Skeletal muscle satellite cell (primary cell): ENCODE results near the gene LEMD2.

Experiments used
- H3K27me3 ChIP-seq: 2 replicates; pipeline ENCODE4 v1.7.0; 2013; ENCODE audit warnings: low read length; ENCODE audit not compliant: control insufficient read depth, insufficient read depth
- H3K36me3 ChIP-seq: 2 replicates; pipeline ENCODE4 v1.7.0; 2013; ENCODE audit warnings: mild to moderate bottlenecking, control low read depth, low read length; ENCODE audit not compliant: insufficient read depth
- H3K4me1 ChIP-seq: 2 replicates; pipeline ENCODE4 v1.7.0; 2013; ENCODE audit warnings: low read length; ENCODE audit not compliant: control insufficient read depth, insufficient read depth
- H3K4me2 ChIP-seq: 2 replicates; pipeline ENCODE4 v1.7.0; 2013; ENCODE audit warnings: mild to moderate bottlenecking, low read length
- H3K4me3 ChIP-seq: 2 replicates; pipeline ENCODE4 v1.7.0; 2013; ENCODE audit warnings: low read length
- H3K9ac ChIP-seq: 2 replicates; pipeline ENCODE4 v1.7.0; 2013; ENCODE audit warnings: mild to moderate bottlenecking, low read depth, low read length, moderate library complexity
- H3K9me3 ChIP-seq: replicated peaks from 2 replicates; pipeline ENCODE4 v1.7.0; 2013; ENCODE audit warnings: mild to moderate bottlenecking, control low read depth, low read length

LEMD2 gene

GRCh38 chr6:33738153-33738552 is 50.8 kb downstream of the LEMD2 start:
- peaks cover 29% of the 10 kb centered on the region for H3K4me1 ChIP-seq
- no peak overlapping the region for H3K4me3 ChIP-seq
- H3K4me2 ChIP-seq = no peak overlapping the region
- H3K36me3 ChIP-seq = peaks cover 64% of the 10 kb centered on the region
- no peaks in the 10 kb centered on the region for H3K9me3 ChIP-seq
- H3K9ac ChIP-seq = no peak overlapping the region
- no peaks in the 10 kb centered on the region for H3K27me3 ChIP-seq

DNA sequence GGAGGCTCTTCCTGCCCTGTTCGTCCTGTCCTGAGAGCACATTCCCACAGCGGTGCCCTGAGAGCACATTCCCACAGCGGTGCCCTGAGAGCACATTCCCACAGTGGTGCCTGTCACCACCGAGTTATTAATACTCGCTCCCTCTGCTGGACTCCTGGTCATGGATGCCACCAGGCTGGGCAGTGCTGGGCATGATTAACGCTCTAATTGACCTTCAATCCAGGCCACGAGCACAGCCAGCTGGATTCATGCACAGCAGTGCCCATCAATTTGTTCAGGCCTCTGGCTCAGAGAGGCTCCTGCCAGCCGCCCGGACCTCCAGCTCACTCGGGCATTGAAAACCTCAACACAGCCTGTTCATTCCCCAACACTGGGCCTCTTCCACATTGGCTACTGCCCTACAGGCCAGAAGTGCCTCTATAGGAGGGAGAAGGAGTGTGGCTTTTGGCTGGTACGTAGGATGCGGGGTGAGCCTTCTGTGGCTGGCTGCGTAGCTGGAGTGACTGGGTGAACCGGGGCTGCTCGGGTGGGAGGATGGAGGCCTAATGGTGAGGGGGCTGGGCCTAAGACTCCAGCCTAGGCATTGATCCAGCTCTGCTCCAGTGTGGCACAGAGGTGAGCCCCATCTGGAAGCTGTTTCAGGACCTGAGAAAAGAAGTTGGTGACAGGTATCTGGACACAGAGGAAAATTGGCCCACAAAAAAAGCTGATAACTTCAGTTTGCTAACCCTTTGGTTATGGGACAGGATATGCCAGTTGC is 51.5 kb downstream of the LEMD2 start:
- H3K36me3 ChIP-seq = peaks cover 67% of the 10 kb centered on the region
- peaks cover 27% of the 10 kb centered on the region for H3K4me1 ChIP-seq
- H3K27me3 ChIP-seq = no peaks in the 10 kb centered on the region
- no peak overlapping the region for H3K4me2 ChIP-seq
- H3K4me3 ChIP-seq = no peak overlapping the region
- peak overlapping the region; percentile 1 for H3K9ac ChIP-seq
- no peaks in the 10 kb centered on the region for H3K9me3 ChIP-seq

DNA sequence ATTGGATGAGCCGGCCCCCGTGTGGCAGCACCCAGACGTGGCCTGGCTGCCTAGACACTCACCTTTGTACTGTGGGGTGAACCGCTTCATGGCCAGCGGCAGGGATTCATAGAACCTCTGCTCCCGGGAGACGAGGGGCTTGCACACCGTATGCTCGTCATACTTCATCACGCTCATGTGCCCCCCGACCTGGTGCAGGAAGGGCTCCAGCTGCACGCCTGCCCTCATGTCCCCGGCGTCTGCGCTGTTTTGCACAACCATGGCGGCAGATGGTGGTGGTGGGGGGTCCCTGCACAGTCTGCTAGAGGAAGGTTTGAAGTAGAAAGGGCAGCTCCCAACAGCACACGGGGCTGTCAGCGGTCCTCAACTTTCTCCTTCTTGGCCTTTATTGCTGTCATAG is 53.7 kb downstream of the LEMD2 start:
- Histone ChIP-seq H3K4me2 (no peak overlapping the region), H3K4me3 (no peak overlapping the region), H3K36me3 (peaks cover 75% of the 10 kb centered on the region), H3K27me3 (no peaks in the 10 kb centered on the region), H3K9ac (no peak overlapping the region), H3K4me1 (peaks cover 11% of the 10 kb centered on the region), H3K9me3 (no peaks in the 10 kb centered on the region)

- no peak overlapping the region for H3K9ac ChIP-seq
- no peak overlapping the region for H3K4me2 ChIP-seq
- H3K4me1 ChIP-seq = peaks cover 7% of the 10 kb centered on the region
- no peaks in the 10 kb centered on the region for H3K9me3 ChIP-seq
- peaks cover 65% of the 10 kb centered on the region for H3K36me3 ChIP-seq
- H3K4me3 ChIP-seq = no peak overlapping the region
- no peaks in the 10 kb centered on the region for H3K27me3 ChIP-seq
Observed at GRCh38 chr6:33733709-33734007, 55.3 kb downstream of the LEMD2 start.

DNA sequence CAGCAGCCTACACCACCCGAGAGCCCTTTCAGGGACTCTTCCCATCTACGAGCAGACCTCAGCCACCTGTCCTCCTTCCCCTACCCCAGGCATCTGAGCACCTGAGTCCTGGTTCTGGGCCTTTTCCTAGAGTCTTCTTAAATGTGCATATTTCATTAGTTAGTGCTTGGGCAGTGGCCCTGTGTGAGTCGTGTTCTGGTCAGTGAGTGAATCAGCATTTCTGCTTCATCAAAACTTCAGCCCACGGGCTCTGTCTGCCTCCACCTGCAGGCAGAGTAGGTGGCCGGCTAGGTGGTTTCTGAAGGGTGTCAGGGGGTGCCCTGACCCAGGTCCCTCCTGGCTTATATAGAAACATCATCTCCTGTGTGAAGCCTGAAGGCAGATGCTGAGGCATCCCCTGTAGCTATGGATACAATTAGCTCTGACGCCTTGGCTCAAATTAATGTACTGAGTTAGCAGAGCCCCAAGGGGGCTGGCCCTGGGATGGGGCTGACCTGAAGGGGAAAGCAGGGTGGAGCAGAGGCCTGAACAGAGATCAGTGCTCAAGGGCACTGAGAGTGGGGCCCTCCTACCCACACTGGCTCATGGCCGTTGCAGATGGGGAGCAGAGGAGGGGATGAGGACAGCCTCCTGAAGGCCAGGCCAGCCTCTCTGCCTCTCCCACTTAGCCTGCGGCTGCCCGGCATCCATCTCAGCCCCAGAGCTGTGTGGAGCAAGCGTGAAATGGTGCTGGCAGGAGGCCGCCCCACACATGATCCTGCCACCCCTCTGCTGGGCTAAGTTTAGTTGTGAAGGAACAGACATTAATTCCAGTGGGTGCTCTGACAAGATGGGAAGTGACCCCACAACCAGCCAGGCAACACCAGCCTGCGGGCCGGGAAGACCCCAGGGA is 55.9 kb downstream of the LEMD2 start:
- H3K9ac ChIP-seq = no peak overlapping the region
- peaks cover 7% of the 10 kb centered on the region for H3K4me1 ChIP-seq
- no peaks in the 10 kb centered on the region for H3K9me3 ChIP-seq
- no peak overlapping the region for H3K4me2 ChIP-seq
- H3K4me3 ChIP-seq = no peak overlapping the region
- H3K36me3 ChIP-seq = peaks cover 64% of the 10 kb centered on the region
- H3K27me3 ChIP-seq = no peaks in the 10 kb centered on the region

DNA sequence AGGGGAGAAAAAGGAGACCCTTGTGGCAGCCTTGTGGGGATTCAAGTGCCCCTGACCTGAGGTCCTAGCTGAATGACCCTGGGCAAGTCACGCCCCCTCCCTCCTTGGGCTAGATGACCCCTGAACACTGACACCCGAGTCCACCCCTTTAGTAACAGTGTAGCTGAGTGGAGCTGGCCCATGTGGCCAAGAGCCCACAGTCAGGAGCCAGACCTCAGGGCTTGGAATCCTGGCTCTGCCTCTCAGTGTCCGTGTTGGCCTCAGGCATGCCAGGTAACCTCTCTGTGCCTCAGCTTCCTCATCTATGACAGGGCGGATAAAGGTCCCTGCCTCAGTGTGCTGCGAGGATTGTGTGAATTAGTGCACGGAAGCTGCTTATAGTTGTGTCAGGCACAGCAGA is 56.5 kb downstream of the LEMD2 start:
- peaks cover 7% of the 10 kb centered on the region for H3K4me1 ChIP-seq
- H3K4me3 ChIP-seq = no peak overlapping the region
- no peaks in the 10 kb centered on the region for H3K27me3 ChIP-seq
- peaks cover 60% of the 10 kb centered on the region for H3K36me3 ChIP-seq
- no peaks in the 10 kb centered on the region for H3K9me3 ChIP-seq
- no peak overlapping the region for H3K9ac ChIP-seq
- no peak overlapping the region for H3K4me2 ChIP-seq

GRCh38 chr6:33731751-33732282 is 57.1 kb downstream of the LEMD2 start:
- H3K9me3 ChIP-seq = no peaks in the 10 kb centered on the region
- no peaks in the 10 kb centered on the region for H3K27me3 ChIP-seq
- H3K9ac ChIP-seq = no peak overlapping the region
- H3K4me1 ChIP-seq = peaks cover 7% of the 10 kb centered on the region
- H3K4me2 ChIP-seq = no peak overlapping the region
- peaks cover 59% of the 10 kb centered on the region for H3K36me3 ChIP-seq
- H3K4me3 ChIP-seq = no peak overlapping the region

- Histone ChIP-seq H3K4me1 (peaks cover 7% of the 10 kb centered on the region), H3K4me3 (no peak overlapping the region), H3K27me3 (no peaks in the 10 kb centered on the region), H3K9ac (no peak overlapping the region), H3K9me3 (no peaks in the 10 kb centered on the region), H3K36me3 (peaks cover 60% of the 10 kb centered on the region), H3K4me2 (no peak overlapping the region)
Observed at GRCh38 chr6:33731035-33731434, 57.9 kb downstream of the LEMD2 start.

DNA sequence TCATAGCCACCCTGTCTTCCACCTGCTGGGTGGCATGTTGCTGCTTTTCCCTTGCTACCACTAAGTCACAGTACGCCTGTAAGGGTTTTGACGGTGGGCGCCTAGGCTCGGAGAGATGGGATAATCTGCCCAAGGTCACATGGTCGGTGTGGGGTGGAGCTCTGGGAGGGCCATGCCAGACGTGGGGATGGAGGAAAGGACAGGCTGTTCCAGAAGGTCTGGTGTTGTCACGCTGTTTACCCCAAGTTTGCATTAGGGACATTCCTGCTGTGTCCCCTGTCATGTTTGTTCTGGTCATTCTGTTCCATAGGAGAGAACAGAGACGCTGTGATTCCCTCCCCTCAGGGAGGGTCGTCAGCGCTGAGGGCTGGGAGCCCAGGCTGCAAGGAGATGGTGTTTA is 58.3 kb downstream of the LEMD2 start:
- Histone ChIP-seq H3K27me3 (no peaks in the 10 kb centered on the region), H3K9me3 (no peaks in the 10 kb centered on the region)

GRCh38 chr6:33729059-33729458 is 59.9 kb downstream of the LEMD2 start:
- no peak overlapping the region for H3K4me3 ChIP-seq
- peaks cover 7% of the 10 kb centered on the region for H3K4me1 ChIP-seq
- H3K9ac ChIP-seq = no peak overlapping the region
- no peaks in the 10 kb centered on the region for H3K27me3 ChIP-seq
- no peak overlapping the region for H3K4me2 ChIP-seq
- H3K9me3 ChIP-seq = no peaks in the 10 kb centered on the region
- peaks cover 50% of the 10 kb centered on the region for H3K36me3 ChIP-seq

More for the DNA sequence above, 58.3 kb downstream of the LEMD2 start:
- Histone ChIP-seq H3K4me1 (peaks cover 7% of the 10 kb centered on the region), H3K9ac (no peak overlapping the region), H3K4me3 (no peak overlapping the region), H3K4me2 (no peak overlapping the region), H3K36me3 (peaks cover 60% of the 10 kb centered on the region)

GRCh38 chr6:33728438-33728837 is 60.5 kb downstream of the LEMD2 start:
- peaks cover 47% of the 10 kb centered on the region for H3K36me3 ChIP-seq
- peaks cover 7% of the 10 kb centered on the region for H3K4me1 ChIP-seq
- no peaks in the 10 kb centered on the region for H3K27me3 ChIP-seq
- no peak overlapping the region for H3K4me2 ChIP-seq
- no peaks in the 10 kb centered on the region for H3K9me3 ChIP-seq
- H3K4me3 ChIP-seq = no peak overlapping the region
- no peak overlapping the region for H3K9ac ChIP-seq
